Tibial nerve (tissue), 3 donors: ENCODE data around the gene DYDC2.

Experiments used
- POLR2A ChIP-seq, 2 donors: fragments of 450-650 bp; IDR thresholded peaks; one replicate each; pipeline ENCODE4 v1.6.1; 2017; ENCODE audit warnings: antibody characterized with exemption in 2 of 2, mild to moderate bottlenecking in 2 of 2, moderate library complexity in 2 of 2
- TF ChIP-seq, protein P1 (sequence below), 5 experiments: fragments of 200-600 bp in 3 of 5; fragments of 450-650 bp in 2 of 5; sonication (generic) in 3 of 5; IDR thresholded peaks; one replicate each; pipeline ENCODE4 v1.5.1; 2016 to 2019; ENCODE audit warnings: antibody characterized with exemption in 5 of 5, mild to moderate bottlenecking in 3 of 5, moderate library complexity in 2 of 5

GRCh38 chr10:80405035-80405434 lies 48.5 kb downstream of the DYDC2 start:
- TF ChIP-seq, protein P1, sequence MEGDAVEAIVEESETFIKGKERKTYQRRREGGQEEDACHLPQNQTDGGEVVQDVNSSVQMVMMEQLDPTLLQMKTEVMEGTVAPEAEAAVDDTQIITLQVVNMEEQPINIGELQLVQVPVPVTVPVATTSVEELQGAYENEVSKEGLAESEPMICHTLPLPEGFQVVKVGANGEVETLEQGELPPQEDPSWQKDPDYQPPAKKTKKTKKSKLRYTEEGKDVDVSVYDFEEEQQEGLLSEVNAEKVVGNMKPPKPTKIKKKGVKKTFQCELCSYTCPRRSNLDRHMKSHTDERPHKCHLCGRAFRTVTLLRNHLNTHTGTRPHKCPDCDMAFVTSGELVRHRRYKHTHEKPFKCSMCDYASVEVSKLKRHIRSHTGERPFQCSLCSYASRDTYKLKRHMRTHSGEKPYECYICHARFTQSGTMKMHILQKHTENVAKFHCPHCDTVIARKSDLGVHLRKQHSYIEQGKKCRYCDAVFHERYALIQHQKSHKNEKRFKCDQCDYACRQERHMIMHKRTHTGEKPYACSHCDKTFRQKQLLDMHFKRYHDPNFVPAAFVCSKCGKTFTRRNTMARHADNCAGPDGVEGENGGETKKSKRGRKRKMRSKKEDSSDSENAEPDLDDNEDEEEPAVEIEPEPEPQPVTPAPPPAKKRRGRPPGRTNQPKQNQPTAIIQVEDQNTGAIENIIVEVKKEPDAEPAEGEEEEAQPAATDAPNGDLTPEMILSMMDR (IDR thresholded peaks at IDR 0.05), result no peak
- TF ChIP-seq POLR2A (IDR thresholded peaks at IDR 0.05), result no peak
